ENCODE results near the gene KAT2A.

Gene KAT2A

DNA sequence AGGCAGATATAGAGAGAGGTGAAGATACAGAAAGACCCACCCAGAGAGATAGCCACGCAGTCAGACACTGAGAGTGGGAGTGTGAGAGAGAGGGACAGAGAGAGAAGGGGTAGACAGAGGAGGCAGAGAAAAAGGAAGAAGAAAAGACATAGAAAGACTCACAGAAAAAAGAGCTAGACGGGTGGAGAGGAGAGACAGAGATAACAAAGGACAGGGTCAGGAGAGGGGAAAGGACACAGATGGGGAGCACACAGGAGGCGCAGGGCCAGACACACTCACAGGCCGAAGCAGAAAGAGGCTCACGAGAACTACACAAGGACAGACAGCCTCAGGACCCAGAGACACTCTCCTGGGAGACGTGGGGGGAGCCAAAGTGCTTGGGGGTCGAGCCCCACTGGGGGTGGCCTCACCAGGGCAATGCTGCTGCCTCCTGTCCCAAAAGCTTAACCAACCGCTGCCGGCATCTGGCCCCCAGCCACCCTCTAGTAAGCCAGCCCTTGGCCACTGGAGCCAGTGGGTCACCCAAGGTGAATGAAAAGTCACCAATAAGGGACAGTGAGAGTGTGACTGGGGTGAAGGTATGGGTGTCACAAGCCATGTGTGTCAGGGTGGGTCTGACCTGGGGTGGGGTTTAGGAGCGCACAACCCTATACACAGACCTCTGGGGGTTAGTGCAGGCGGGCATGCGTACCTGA is 26.6 kb downstream of the KAT2A start:
- Histone ChIP-seq H3K9me3 (ENCODE audit: control extremely low read depth in 1 of 5, control insufficient read depth in 4 of 5, insufficient read depth in 2 of 5, low read depth in 1 of 5, low read length in 4 of 5) (no peaks in the 10 kb centered on the region), H3K27me3 (replicated peaks in 2 of 5; ENCODE audit: control insufficient read depth in 4 of 5, insufficient read depth in 5 of 5, low read length in 4 of 5) (peaks cover 0 to 16% (median 9%) of the 10 kb centered on the region in 5 experiments), H3K4me1 (ENCODE audit: control extremely low read depth in 1 of 4, control insufficient read depth in 4 of 4, insufficient read depth in 4 of 4, low read length in 3 of 4) (peaks cover 0 to 23% (median 15%) of the 10 kb centered on the region in 4 experiments), H3K4me3 (ENCODE audit: control insufficient read depth in 1 of 7, extremely low read depth in 1 of 7, insufficient read depth in 4 of 7, low read depth in 2 of 7, low read length in 6 of 7) (no peak overlapping the region), H3K27ac (ENCODE audit: insufficient read depth in 1 of 2, low read depth in 1 of 2, low read length in 2 of 2, poor library complexity in 1 of 2, severe bottlenecking in 2 of 2) (no peak overlapping the region), H3K36me3 (ENCODE audit: control insufficient read depth in 4 of 4, insufficient read depth in 4 of 4, low read length in 3 of 4) (no peaks in the 10 kb centered on the region)
- CTCF ChIA-PET = interaction anchor here (0.6 to 0.8 kb wide), 3 partner anchors 10 to 28 kb away, joined by 3 read pairs; no protein-coding TSS in a partner anchor
- WGBS (ENCODE audit: insufficient coverage) = 97% methylated on average over 12 of the region's 12 CpGs
- no peak for DNase-seq
- POLR2A ChIA-PET = no interaction called here

DNA sequence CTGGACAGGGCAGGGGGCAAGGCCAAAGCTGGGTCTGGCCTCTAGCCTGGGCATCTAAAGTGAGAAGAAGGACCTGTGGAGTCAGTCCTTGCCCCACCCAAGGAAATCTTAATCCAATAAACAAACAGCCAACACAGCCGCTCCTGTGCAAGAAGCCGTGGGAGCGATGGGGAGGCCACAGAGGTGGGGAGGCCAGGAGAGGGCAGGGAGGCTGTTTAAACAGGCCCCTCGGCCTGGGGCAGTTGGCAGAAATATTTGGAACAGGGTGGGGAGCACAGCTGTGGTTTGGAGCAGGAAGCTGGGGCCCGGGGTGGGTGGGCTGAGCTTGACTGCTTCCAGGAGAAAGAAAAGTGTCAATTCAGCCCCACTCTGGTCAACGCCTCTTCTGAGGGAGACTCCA is 28.2 kb downstream of the KAT2A start:
- Histone ChIP-seq H3K4me3 (ENCODE audit: control insufficient read depth in 1 of 7, extremely low read depth in 1 of 7, insufficient read depth in 4 of 7, low read depth in 2 of 7, low read length in 6 of 7) (no peak overlapping the region), H3K9me3 (ENCODE audit: control extremely low read depth in 1 of 5, control insufficient read depth in 4 of 5, insufficient read depth in 2 of 5, low read depth in 1 of 5, low read length in 4 of 5) (no peaks in the 10 kb centered on the region), H3K36me3 (ENCODE audit: control insufficient read depth in 4 of 4, insufficient read depth in 4 of 4, low read length in 3 of 4) (no peaks in the 10 kb centered on the region), H3K27me3 (replicated peaks in 2 of 5; ENCODE audit: control insufficient read depth in 4 of 5, insufficient read depth in 5 of 5, low read length in 4 of 5) (peaks cover 0 to 14% (median 8%) of the 10 kb centered on the region in 5 experiments), H3K4me1 (ENCODE audit: control extremely low read depth in 1 of 4, control insufficient read depth in 4 of 4, insufficient read depth in 4 of 4, low read length in 3 of 4) (peaks cover 0 to 18% (median 12%) of the 10 kb centered on the region in 4 experiments), H3K27ac (ENCODE audit: insufficient read depth in 1 of 2, low read depth in 1 of 2, low read length in 2 of 2, poor library complexity in 1 of 2, severe bottlenecking in 2 of 2) (no peak overlapping the region)
- CTCF ChIA-PET = interaction anchor here (0.9 to 2.0 kb wide), 6 partner anchors 13 to 75 kb away, joined by 3 to 7 read pairs (median 3); partner anchors contain the start of gene DNAJC7
- DNase-seq = no peak
- POLR2A ChIA-PET = no interaction called here
- WGBS (ENCODE audit: insufficient coverage) = 0% methylated on average over 3 of the region's 6 CpGs

DNA sequence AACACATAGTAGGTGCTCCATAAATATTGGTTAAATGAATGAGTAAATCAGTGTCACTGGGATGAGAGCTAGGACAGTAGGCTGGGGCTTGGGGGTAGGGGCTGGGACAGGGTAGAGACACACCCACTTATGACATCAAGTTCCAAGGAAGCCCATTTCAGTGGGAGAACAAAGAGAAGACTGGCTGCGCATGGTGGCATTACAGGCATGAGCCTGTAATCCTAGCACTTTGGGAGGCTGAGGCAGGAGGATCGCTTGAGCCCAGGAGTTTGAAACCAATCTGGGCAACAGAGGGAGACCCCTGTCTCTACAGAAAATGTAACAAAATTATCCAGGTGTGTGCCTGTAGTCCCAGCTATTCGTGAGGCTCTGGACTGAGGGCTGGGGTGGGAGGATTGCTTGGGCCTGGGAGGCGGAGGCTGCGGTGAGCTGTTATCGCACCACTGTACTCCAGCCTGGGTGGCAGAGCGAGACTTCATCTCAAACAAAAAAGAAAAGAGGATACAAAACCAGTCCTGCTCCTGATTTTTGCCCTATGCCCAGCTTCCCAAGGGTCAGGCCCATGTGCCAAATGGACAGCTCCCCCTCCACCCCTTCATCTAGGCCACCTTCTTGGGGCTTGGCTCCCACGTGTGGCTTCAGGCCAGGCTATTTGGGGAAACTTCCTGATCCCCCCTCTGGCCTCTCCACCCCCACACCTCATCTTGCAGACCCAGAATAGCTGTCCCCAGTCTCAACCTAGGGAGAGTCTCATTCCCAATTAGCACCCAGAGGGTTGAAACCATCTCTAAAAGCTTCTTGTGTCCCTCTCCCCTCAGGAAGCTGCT is 30.0 kb downstream of the KAT2A start:
- WGBS (ENCODE audit: insufficient coverage) = 100% methylated on average over 3 of the region's 8 CpGs
- Histone ChIP-seq H3K36me3 (ENCODE audit: control insufficient read depth in 4 of 4, insufficient read depth in 4 of 4, low read length in 3 of 4) (no peaks in the 10 kb centered on the region), H3K4me1 (ENCODE audit: control extremely low read depth in 1 of 4, control insufficient read depth in 4 of 4, insufficient read depth in 4 of 4, low read length in 3 of 4) (peaks cover 0 to 13% (median 6%) of the 10 kb centered on the region in 4 experiments), H3K27ac (ENCODE audit: insufficient read depth in 1 of 2, low read depth in 1 of 2, low read length in 2 of 2, poor library complexity in 1 of 2, severe bottlenecking in 2 of 2) (no peak overlapping the region), H3K9me3 (ENCODE audit: control extremely low read depth in 1 of 5, control insufficient read depth in 4 of 5, insufficient read depth in 2 of 5, low read depth in 1 of 5, low read length in 4 of 5) (no peaks in the 10 kb centered on the region), H3K27me3 (replicated peaks in 2 of 5; ENCODE audit: control insufficient read depth in 4 of 5, insufficient read depth in 5 of 5, low read length in 4 of 5) (no peaks in the 10 kb centered on the region), H3K4me3 (ENCODE audit: control insufficient read depth in 1 of 7, extremely low read depth in 1 of 7, insufficient read depth in 4 of 7, low read depth in 2 of 7, low read length in 6 of 7) (no peak overlapping the region)
- CTCF ChIA-PET = interaction anchor here (0.8 to 2.0 kb wide), 9 partner anchors 10 to 72 kb away, joined by 3 to 7 read pairs (median 3); partner anchors contain the start of gene NKIRAS2
- POLR2A ChIA-PET = no interaction called here
- no peak for DNase-seq

DNA sequence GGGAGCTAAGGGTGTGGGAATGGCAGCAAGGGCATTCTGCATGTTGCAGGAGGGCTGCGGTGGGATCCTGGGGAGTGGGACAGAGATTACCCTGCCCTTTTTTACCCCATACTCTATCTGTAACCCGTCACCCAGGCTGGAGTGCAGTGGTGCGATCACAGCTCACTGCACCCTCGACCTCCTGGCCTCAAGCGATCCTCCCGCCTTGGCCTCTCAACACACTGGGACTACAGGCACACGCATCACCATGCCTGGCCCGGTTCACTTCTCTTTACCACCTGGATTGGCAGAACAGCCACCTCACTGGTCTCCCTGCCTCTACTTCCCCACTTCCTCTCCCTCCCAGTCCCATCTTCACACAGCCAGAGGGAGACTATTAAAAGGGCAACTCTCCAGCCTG is 32.4 kb downstream of the KAT2A start:
- Histone ChIP-seq H3K4me1 (ENCODE audit: control extremely low read depth in 1 of 4, control insufficient read depth in 4 of 4, insufficient read depth in 4 of 4, low read length in 3 of 4) (peaks cover 0 to 13% (median 6%) of the 10 kb centered on the region in 4 experiments), H3K9me3 (ENCODE audit: control extremely low read depth in 1 of 5, control insufficient read depth in 4 of 5, insufficient read depth in 2 of 5, low read depth in 1 of 5, low read length in 4 of 5) (no peaks in the 10 kb centered on the region), H3K4me3 (ENCODE audit: control insufficient read depth in 1 of 7, extremely low read depth in 1 of 7, insufficient read depth in 4 of 7, low read depth in 2 of 7, low read length in 6 of 7) (no peak overlapping the region), H3K36me3 (ENCODE audit: control insufficient read depth in 4 of 4, insufficient read depth in 4 of 4, low read length in 3 of 4) (no peaks in the 10 kb centered on the region), H3K27ac (ENCODE audit: insufficient read depth in 1 of 2, low read depth in 1 of 2, low read length in 2 of 2, poor library complexity in 1 of 2, severe bottlenecking in 2 of 2) (no peak overlapping the region), H3K27me3 (replicated peaks in 2 of 5; ENCODE audit: control insufficient read depth in 4 of 5, insufficient read depth in 5 of 5, low read length in 4 of 5) (no peaks in the 10 kb centered on the region)
- WGBS (ENCODE audit: insufficient coverage) = 98% methylated on average over 8 of the region's 8 CpGs
- POLR2A ChIA-PET = interaction anchor here (0.8 kb wide), 1 partner anchor 15 kb away, joined by 3 read pairs; no protein-coding TSS in a partner anchor
- CTCF ChIA-PET = interaction anchor here (1.5 to 1.7 kb wide), 3 partner anchors 16 to 25 kb away, joined by 3 to 4 read pairs (median 3); no protein-coding TSS in a partner anchor
- no peak for DNase-seq

DNA sequence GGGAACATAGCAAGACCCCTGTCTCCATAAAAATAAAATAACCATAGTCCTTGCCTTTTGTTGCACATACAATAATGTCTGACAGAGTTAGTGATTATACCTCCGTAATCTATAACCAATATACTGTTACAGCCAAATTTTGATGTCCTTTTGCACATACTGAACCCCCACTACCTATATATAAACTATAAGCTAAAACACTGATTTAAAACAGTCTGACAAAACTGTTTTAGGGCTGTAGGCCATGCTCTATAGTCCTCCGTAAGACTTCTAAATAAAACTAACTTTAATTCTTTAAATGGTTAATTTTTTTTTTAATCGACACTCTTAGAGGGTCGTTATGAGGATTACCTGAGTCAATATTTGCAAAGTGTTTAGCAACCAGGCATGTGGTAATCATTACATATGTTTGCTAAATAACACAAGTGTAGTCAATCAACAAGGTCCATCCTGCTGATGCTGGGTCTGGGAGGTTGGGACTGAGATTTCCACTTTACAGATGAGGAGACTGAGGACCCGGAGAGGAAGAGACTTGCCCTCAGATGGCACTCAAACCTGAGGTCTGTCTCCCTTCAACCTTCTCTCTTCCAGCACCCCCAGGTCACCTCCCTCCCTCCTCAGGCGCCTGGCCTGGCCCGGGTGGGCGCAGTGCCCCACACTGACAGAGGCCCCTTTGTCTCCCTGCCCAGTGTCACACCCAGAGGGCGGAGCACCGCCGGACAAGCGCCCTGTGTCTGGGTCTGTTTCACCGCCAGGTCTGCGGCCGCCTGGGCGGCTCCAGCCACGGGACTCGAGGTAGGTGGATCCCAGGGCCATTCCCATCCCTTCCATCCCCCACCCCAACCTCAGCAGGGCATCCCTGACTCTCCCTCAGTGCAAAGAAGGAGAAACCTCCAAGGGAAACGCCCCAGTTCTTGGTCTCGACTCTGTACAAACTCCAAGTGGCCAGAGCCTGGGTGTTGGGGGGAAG is 33.1 kb downstream of the KAT2A start:
- Histone ChIP-seq H3K36me3 (ENCODE audit: control insufficient read depth in 4 of 4, insufficient read depth in 4 of 4, low read length in 3 of 4) (no peaks in the 10 kb centered on the region), H3K4me1 (ENCODE audit: control extremely low read depth in 1 of 4, control insufficient read depth in 4 of 4, insufficient read depth in 4 of 4, low read length in 3 of 4) (peaks cover 0 to 10% (median 3%) of the 10 kb centered on the region in 4 experiments), H3K27ac (ENCODE audit: insufficient read depth in 1 of 2, low read depth in 1 of 2, low read length in 2 of 2, poor library complexity in 1 of 2, severe bottlenecking in 2 of 2) (no peak overlapping the region), H3K27me3 (replicated peaks in 2 of 5; ENCODE audit: control insufficient read depth in 4 of 5, insufficient read depth in 5 of 5, low read length in 4 of 5) (no peaks in the 10 kb centered on the region), H3K9me3 (ENCODE audit: control extremely low read depth in 1 of 5, control insufficient read depth in 4 of 5, insufficient read depth in 2 of 5, low read depth in 1 of 5, low read length in 4 of 5) (no peaks in the 10 kb centered on the region), H3K4me3 (ENCODE audit: control insufficient read depth in 1 of 7, extremely low read depth in 1 of 7, insufficient read depth in 4 of 7, low read depth in 2 of 7, low read length in 6 of 7) (no peak overlapping the region)
- CTCF ChIA-PET = interaction anchor here (1.4 to 1.7 kb wide), 4 partner anchors 12 to 25 kb away, joined by 3 to 4 read pairs (median 4); no protein-coding TSS in a partner anchor
- POLR2A ChIA-PET = no interaction called here
- DNase-seq = no peak
- WGBS (ENCODE audit: insufficient coverage) = 92% methylated on average over 14 of the region's 20 CpGs

DNA sequence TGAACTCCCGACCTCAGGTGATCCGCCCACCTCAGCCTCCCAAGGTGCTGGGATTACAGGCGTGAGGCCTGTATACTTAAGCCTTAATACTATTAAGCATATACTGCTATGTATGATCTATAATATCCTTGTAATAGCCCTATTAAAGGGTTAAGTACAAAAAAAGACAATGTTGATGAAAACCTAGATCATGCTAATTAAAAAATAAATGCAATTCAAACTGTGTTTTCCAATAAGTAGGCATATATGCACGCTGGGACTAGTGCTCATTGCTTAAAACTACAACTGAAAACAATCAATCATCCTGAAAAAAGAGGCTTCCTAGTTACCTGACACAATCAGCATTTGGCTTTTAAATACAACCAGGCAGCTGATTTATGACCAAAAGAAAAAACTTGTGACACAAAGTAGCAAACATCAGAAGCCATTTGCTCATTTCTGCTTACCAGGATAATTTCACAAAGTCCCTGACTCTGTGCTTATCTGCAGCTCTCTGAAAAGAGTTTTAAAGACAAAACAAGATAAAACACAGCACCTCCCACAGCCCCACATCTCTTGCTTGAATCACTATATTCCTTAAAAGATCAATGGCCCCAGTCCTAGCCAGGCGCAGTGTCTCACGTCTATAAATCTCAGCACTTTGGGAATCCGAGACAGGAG is 34.0 kb downstream of the KAT2A start:
- Histone ChIP-seq H3K4me3 (ENCODE audit: control insufficient read depth in 1 of 7, extremely low read depth in 1 of 7, insufficient read depth in 4 of 7, low read depth in 2 of 7, low read length in 6 of 7) (no peak overlapping the region), H3K36me3 (ENCODE audit: control insufficient read depth in 4 of 4, insufficient read depth in 4 of 4, low read length in 3 of 4) (no peaks in the 10 kb centered on the region), H3K4me1 (ENCODE audit: control extremely low read depth in 1 of 4, control insufficient read depth in 4 of 4, insufficient read depth in 4 of 4, low read length in 3 of 4) (peaks cover 0 to 5% (median 0%) of the 10 kb centered on the region in 4 experiments), H3K27ac (ENCODE audit: insufficient read depth in 1 of 2, low read depth in 1 of 2, low read length in 2 of 2, poor library complexity in 1 of 2, severe bottlenecking in 2 of 2) (no peak overlapping the region), H3K27me3 (replicated peaks in 2 of 5; ENCODE audit: control insufficient read depth in 4 of 5, insufficient read depth in 5 of 5, low read length in 4 of 5) (no peaks in the 10 kb centered on the region), H3K9me3 (ENCODE audit: control extremely low read depth in 1 of 5, control insufficient read depth in 4 of 5, insufficient read depth in 2 of 5, low read depth in 1 of 5, low read length in 4 of 5) (no peaks in the 10 kb centered on the region)
- CTCF ChIA-PET = interaction anchor here (0.6 to 1.7 kb wide), 4 partner anchors 11 to 19 kb away, joined by 3 to 4 read pairs (median 3); no protein-coding TSS in a partner anchor
- POLR2A ChIA-PET = no interaction called here
- DNase-seq = no peak
- 96% methylated on average over 4 of the region's 7 CpGs for WGBS (ENCODE audit: insufficient coverage)
